HEK293 (cell line): ENCODE data around the gene TMEM184B.
A peak's percentile ranks its signal among the peaks of the same experiment; 100 is the strongest.

ENCODE experiments used
- CTCF ChIP-seq: fragments of 450-650 bp; formaldehyde crosslinking; IDR thresholded peaks from 2 replicates; pipeline ENCODE4 v1.5.1; 2016; ENCODE audit warnings: missing biosample characterization, missing genetic modification characterization
- EGR2 ChIP-seq: fragments of 450-650 bp; formaldehyde crosslinking; IDR thresholded peaks from 2 replicates; pipeline ENCODE4 v1.5.1; 2016; ENCODE audit warnings: low read depth, missing biosample characterization, missing genetic modification characterization
- FEZF1 ChIP-seq: fragments of 450-650 bp; formaldehyde crosslinking; IDR thresholded peaks from 2 replicates; pipeline ENCODE4 v1.5.1; 2016; ENCODE audit warnings: missing biosample characterization, missing genetic modification characterization
- HIC1 ChIP-seq: fragments of 450-650 bp; formaldehyde crosslinking; IDR thresholded peaks from 2 replicates; pipeline ENCODE4 v1.5.1; 2016; ENCODE audit warnings: missing biosample characterization, missing genetic modification characterization
- PBX3 ChIP-seq: sonication (generic); formaldehyde crosslinking; IDR thresholded peaks from 2 replicates; pipeline ENCODE4 v1.8.1; 2022; ENCODE audit warnings: mild to moderate bottlenecking, moderate library complexity, missing genetic modification reagents
- SCRT1 ChIP-seq: fragments of 450-650 bp; formaldehyde crosslinking; IDR thresholded peaks from 2 replicates; pipeline ENCODE4 v1.5.1; 2016; ENCODE audit warnings: missing biosample characterization, missing genetic modification characterization, borderline replicate concordance
- SCRT2 ChIP-seq: fragments of 450-650 bp; formaldehyde crosslinking; IDR thresholded peaks from 2 replicates; pipeline ENCODE4 v1.5.1; 2016; ENCODE audit warnings: missing biosample characterization, missing genetic modification characterization
- YY1 ChIP-seq: fragments of 450-650 bp; formaldehyde crosslinking; IDR thresholded peaks from 2 replicates; pipeline ENCODE4 v1.5.1; 2018; ENCODE audit warnings: missing biosample characterization, missing genetic modification characterization
- YY2 ChIP-seq: fragments of 450-650 bp; formaldehyde crosslinking; IDR thresholded peaks from 2 replicates; pipeline ENCODE4 v1.5.1; 2016; ENCODE audit warnings: missing biosample characterization, missing genetic modification characterization
- ZBTB26 ChIP-seq: fragments of 450-650 bp; formaldehyde crosslinking; optimal IDR thresholded peaks from 2 replicates; pipeline ENCODE3; 2016; ENCODE audit warnings: missing biosample characterization, mild to moderate bottlenecking, missing genetic modification characterization
- ZBTB8A ChIP-seq: fragments of 450-650 bp; formaldehyde crosslinking; IDR thresholded peaks from 2 replicates; pipeline ENCODE4 v1.5.1; 2016; ENCODE audit warnings: missing biosample characterization, missing genetic modification characterization
- ZFHX2 ChIP-seq: fragments of 450-650 bp; formaldehyde crosslinking; conservative IDR thresholded peaks from 2 replicates; pipeline ENCODE4 v1.5.1; 2016; ENCODE audit warnings: missing biosample characterization, missing genetic modification characterization
- ZNF202 ChIP-seq: fragments of 450-650 bp; formaldehyde crosslinking; IDR thresholded peaks from 2 replicates; pipeline ENCODE4 v1.5.1; 2016; ENCODE audit warnings: missing biosample characterization, missing genetic modification characterization, borderline replicate concordance
- ZNF214 ChIP-seq: fragments of 450-650 bp; formaldehyde crosslinking; IDR thresholded peaks from 2 replicates; pipeline ENCODE4 v1.5.1; 2017; ENCODE audit warnings: missing biosample characterization, mild to moderate bottlenecking, missing genetic modification characterization, borderline replicate concordance
- ZNF239 ChIP-seq: fragments of 450-650 bp; formaldehyde crosslinking; IDR thresholded peaks from 2 replicates; pipeline ENCODE4 v1.5.1; 2016; ENCODE audit warnings: missing biosample characterization, missing genetic modification characterization
- ZNF24 ChIP-seq: fragments of 450-650 bp; formaldehyde crosslinking; IDR thresholded peaks from 2 replicates; pipeline ENCODE4 v1.5.1; 2016; ENCODE audit warnings: missing biosample characterization, missing genetic modification characterization
- ZNF37A ChIP-seq: fragments of 450-650 bp; IDR thresholded peaks from 2 replicates; pipeline ENCODE4 v1.5.1; 2018; ENCODE audit warnings: missing biosample characterization, missing genetic modification characterization
- ZNF394 ChIP-seq: fragments of 450-650 bp; formaldehyde crosslinking; IDR thresholded peaks from 2 replicates; pipeline ENCODE4 v1.5.1; 2016; ENCODE audit warnings: missing biosample characterization, missing genetic modification characterization, mild to moderate bottlenecking, moderate library complexity, borderline replicate concordance
- ZNF398 ChIP-seq: fragments of 450-650 bp; formaldehyde crosslinking; IDR thresholded peaks from 2 replicates; pipeline ENCODE4 v1.5.1; 2017; ENCODE audit warnings: missing biosample characterization, missing genetic modification characterization
- ZNF48 ChIP-seq: fragments of 450-650 bp; formaldehyde crosslinking; IDR thresholded peaks from 2 replicates; pipeline ENCODE4 v1.5.1; 2016; ENCODE audit warnings: missing biosample characterization, missing genetic modification characterization
- ZNF558 ChIP-seq: fragments of 450-650 bp; formaldehyde crosslinking; IDR thresholded peaks from 2 replicates; pipeline ENCODE4 v1.5.1; 2016; ENCODE audit warnings: missing biosample characterization, missing genetic modification characterization
- ZNF585B ChIP-seq: fragments of 450-650 bp; formaldehyde crosslinking; IDR thresholded peaks from 2 replicates; pipeline ENCODE4 v1.5.1; 2016; ENCODE audit warnings: missing biosample characterization, missing genetic modification characterization
- ZNF610 ChIP-seq: fragments of 450-650 bp; formaldehyde crosslinking; IDR thresholded peaks from 2 replicates; pipeline ENCODE4 v1.5.1; 2016; ENCODE audit warnings: missing biosample characterization, missing genetic modification characterization, borderline replicate concordance
- ZNF639 ChIP-seq: fragments of 450-650 bp; formaldehyde crosslinking; IDR thresholded peaks from 2 replicates; pipeline ENCODE4 v1.5.1; 2016; ENCODE audit warnings: missing biosample characterization, missing genetic modification characterization
- ZNF658 ChIP-seq: fragments of 450-650 bp; formaldehyde crosslinking; IDR thresholded peaks from 2 replicates; pipeline ENCODE4; 2016; ENCODE audit warnings: missing biosample characterization, missing genetic modification characterization
- ZNF830 ChIP-seq: fragments of 450-650 bp; IDR thresholded peaks from 2 replicates; pipeline ENCODE4 v1.5.0; 2018; ENCODE audit warnings: missing biosample characterization, missing genetic modification characterization, low read depth, mild to moderate bottlenecking, moderate library complexity
- ZNF837 ChIP-seq: fragments of 450-650 bp; formaldehyde crosslinking; IDR thresholded peaks from 2 replicates; pipeline ENCODE4 v1.5.1; 2016; ENCODE audit warnings: missing biosample characterization, missing genetic modification characterization
- ZSCAN18 ChIP-seq: fragments of 450-650 bp; formaldehyde crosslinking; IDR thresholded peaks from 2 replicates; pipeline ENCODE4 v1.5.1; 2016; ENCODE audit warnings: missing biosample characterization, missing genetic modification characterization
- ZXDB ChIP-seq: fragments of 450-650 bp; formaldehyde crosslinking; IDR thresholded peaks from 2 replicates; pipeline ENCODE4 v1.5.1; 2016; ENCODE audit warnings: missing biosample characterization, missing genetic modification characterization

The TMEM184B gene

GRCh38 chr22:38201711-38202436, 70.9 kb downstream of the TMEM184B start, which contains the start of gene MAFF (continued):
- TF ChIP-seq ZNF830 (tag by site-specific recombination) (no peak), ZNF37A (tag by site-specific recombination) (no peak), ZBTB26 (tag by site-specific recombination) (peak; percentile 87), ZXDB (tag by site-specific recombination) (no peak), ZNF398 (tag by site-specific recombination) (peak; percentile 56), ZNF837 (no peak), ZNF202 (tag by site-specific recombination) (no peak), CTCF (tag by site-specific recombination) (no peak), ZNF394 (tag by site-specific recombination) (no peak; the same call in none of the 2 replicates), ZSCAN18 (no peak), HIC1 (tag by site-specific recombination) (no peak), ZNF239 (tag by site-specific recombination) (no peak), YY2 (tag by site-specific recombination) (no peak), ZNF558 (no peak), ZNF639 (tag by site-specific recombination) (no peak), ZBTB8A (tag by site-specific recombination) (peak; percentile 28), FEZF1 (tag by site-specific recombination) (no peak), ZFHX2 (tag by site-specific recombination) (peak; percentile 12; the same call in 1 of the 2 replicates), ZNF658 (tag by site-specific recombination) (no peak), ZNF214 (tag by site-specific recombination) (no peak), ZNF48 (tag by site-specific recombination) (no peak), ZNF585B (tag by site-specific recombination) (no peak), PBX3 (CRISPR knock-in tag) (no peak), ZNF24 (tag by site-specific recombination) (no peak), SCRT1 (tag by site-specific recombination) (no peak), EGR2 (tag by site-specific recombination) (peak; percentile 56), YY1 (tag by site-specific recombination) (no peak), ZNF610 (tag by site-specific recombination) (no peak; the same call in 1 of the 2 replicates), SCRT2 (no peak)
